HL-60 (cell line): ENCODE results near the gene TFB1M.

Source experiments
- DNase-seq, 2 experiments: peaks; one replicate each; pipeline ENCODE4 v3.0.0-alpha.2; 2010 to 2020; ENCODE audit warnings: low read depth in 1 of 2, low spot score in 1 of 2
- H3K27ac ChIP-seq: fragments of 250-450 bp; sonication (Bioruptor Pico); replicated peaks from 2 replicates; pipeline ENCODE4 v1.5.1; 2020; ENCODE audit warnings: mild to moderate bottlenecking, moderate library complexity
- H3K27me3 ChIP-seq: fragments of 250-450 bp; sonication (Bioruptor Pico); 2 replicates; pipeline ENCODE4 v1.5.1; 2021; ENCODE audit warnings: mild to moderate bottlenecking, moderate library complexity; ENCODE audit not compliant: insufficient read depth, poor library complexity, severe bottlenecking
- H3K4me3 ChIP-seq: replicated peaks from 2 replicates; pipeline ENCODE4 v1.5.1; 2011; ENCODE audit warnings: mild to moderate bottlenecking, control low read depth, low read length; ENCODE audit not compliant: insufficient read depth
- GABPA ChIP-seq: IDR thresholded peaks from 2 replicates; pipeline ENCODE4 v1.6.1; 2012; ENCODE audit warnings: low read depth
- POLR2AphosphoS5 ChIP-seq: IDR thresholded peaks from 2 replicates; pipeline ENCODE4 v1.6.1; 2012; ENCODE audit warnings: low read depth
- SPI1 ChIP-seq: IDR thresholded peaks from 2 replicates; pipeline ENCODE4 v1.6.1; 2012; ENCODE audit warnings: low read depth, mild to moderate bottlenecking, borderline replicate concordance
- TF ChIP-seq, protein P1 (sequence below): IDR thresholded peaks from 2 replicates; pipeline ENCODE4 v1.6.1; 2012; ENCODE audit warnings: low read depth; ENCODE audit not compliant: insufficient replicate concordance
- TF ChIP-seq, protein P2 (sequence below): IDR thresholded peaks from one replicate; pipeline ENCODE4 v1.5.1; 2011; ENCODE audit warnings: low read length, control low read depth, inconsistent platforms; ENCODE audit not compliant: insufficient read depth

TFB1M gene

DNA sequence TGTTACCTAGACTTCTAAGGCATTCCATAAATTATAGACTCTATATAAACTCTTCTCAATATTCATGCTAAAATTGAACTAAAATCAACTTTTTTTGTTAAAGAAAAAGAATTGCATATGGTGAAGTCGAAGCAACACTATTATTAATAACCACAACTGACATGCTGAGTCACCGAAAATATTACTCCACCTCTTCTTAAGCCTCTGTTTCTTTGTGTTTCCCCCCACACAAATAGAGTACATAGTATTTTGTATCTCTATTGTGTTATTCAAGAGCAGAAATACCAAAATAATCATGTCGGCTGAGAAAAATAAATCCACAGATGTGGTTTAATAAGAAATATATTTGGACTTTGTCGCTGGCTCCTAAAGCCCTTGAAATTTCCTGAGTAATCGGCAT is 23.8 kb downstream of the TFB1M start:
- H3K4me3 ChIP-seq: no peak overlapping the region
- no peak overlapping the region for H3K27ac ChIP-seq
- TF ChIP-seq, protein P1, sequence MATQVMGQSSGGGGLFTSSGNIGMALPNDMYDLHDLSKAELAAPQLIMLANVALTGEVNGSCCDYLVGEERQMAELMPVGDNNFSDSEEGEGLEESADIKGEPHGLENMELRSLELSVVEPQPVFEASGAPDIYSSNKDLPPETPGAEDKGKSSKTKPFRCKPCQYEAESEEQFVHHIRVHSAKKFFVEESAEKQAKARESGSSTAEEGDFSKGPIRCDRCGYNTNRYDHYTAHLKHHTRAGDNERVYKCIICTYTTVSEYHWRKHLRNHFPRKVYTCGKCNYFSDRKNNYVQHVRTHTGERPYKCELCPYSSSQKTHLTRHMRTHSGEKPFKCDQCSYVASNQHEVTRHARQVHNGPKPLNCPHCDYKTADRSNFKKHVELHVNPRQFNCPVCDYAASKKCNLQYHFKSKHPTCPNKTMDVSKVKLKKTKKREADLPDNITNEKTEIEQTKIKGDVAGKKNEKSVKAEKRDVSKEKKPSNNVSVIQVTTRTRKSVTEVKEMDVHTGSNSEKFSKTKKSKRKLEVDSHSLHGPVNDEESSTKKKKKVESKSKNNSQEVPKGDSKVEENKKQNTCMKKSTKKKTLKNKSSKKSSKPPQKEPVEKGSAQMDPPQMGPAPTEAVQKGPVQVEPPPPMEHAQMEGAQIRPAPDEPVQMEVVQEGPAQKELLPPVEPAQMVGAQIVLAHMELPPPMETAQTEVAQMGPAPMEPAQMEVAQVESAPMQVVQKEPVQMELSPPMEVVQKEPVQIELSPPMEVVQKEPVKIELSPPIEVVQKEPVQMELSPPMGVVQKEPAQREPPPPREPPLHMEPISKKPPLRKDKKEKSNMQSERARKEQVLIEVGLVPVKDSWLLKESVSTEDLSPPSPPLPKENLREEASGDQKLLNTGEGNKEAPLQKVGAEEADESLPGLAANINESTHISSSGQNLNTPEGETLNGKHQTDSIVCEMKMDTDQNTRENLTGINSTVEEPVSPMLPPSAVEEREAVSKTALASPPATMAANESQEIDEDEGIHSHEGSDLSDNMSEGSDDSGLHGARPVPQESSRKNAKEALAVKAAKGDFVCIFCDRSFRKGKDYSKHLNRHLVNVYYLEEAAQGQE: no peak
- no peak for TF ChIP-seq GABPA
- TF ChIP-seq POLR2AphosphoS5: no peak
- no peak for TF ChIP-seq SPI1
- TF ChIP-seq, protein P2, sequence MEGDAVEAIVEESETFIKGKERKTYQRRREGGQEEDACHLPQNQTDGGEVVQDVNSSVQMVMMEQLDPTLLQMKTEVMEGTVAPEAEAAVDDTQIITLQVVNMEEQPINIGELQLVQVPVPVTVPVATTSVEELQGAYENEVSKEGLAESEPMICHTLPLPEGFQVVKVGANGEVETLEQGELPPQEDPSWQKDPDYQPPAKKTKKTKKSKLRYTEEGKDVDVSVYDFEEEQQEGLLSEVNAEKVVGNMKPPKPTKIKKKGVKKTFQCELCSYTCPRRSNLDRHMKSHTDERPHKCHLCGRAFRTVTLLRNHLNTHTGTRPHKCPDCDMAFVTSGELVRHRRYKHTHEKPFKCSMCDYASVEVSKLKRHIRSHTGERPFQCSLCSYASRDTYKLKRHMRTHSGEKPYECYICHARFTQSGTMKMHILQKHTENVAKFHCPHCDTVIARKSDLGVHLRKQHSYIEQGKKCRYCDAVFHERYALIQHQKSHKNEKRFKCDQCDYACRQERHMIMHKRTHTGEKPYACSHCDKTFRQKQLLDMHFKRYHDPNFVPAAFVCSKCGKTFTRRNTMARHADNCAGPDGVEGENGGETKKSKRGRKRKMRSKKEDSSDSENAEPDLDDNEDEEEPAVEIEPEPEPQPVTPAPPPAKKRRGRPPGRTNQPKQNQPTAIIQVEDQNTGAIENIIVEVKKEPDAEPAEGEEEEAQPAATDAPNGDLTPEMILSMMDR: no peak
- no peak for DNase-seq
- no peaks in the 10 kb centered on the region for H3K27me3 ChIP-seq

DNA sequence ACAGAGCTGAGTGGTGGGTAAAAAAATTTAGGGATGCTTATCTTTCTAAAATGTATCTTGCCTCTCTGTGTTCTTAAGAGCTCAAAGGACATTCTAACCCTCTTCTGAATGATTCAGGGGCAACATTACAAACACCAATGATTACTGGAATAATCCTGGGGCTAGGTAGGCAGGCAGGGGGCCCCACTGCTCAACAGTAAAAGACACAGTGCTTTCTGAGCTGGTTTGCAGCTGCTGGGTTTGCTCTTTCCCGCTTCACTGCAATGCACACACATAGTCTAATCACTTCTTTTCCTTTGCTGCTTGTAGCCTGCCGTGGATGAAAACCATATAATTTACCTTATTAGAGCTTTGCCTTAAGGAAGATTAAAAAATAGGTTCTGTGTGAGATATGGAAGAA is 26.5 kb downstream of the TFB1M start:
- TF ChIP-seq SPI1 (no peak), GABPA (no peak), POLR2AphosphoS5 (no peak)
- TF ChIP-seq, protein P2: no peak
- TF ChIP-seq, protein P1: no peak
- Histone ChIP-seq H3K4me3 (no peak overlapping the region), H3K27ac (no peak overlapping the region), H3K27me3 (no peaks in the 10 kb centered on the region)
- no peak for DNase-seq

DNA sequence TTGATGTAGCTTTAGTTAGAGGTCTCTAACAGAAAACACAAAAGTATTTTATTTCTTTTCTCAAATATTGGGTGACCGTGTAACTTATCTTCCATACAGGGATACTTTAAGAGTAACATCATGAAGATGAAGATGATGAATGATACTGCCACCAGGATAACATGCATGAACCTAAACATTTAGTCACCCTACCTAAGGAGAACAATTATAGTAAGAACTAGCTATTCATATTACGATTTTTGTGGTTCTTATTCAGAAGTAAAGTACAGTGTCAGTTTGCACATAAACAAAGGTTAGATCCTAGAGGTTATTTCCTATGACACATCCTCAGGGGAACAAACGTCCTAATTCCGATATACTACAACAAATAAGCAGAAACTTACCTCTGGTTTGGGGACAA is 29.5 kb downstream of the TFB1M start:
- Histone ChIP-seq H3K27me3 (no peaks in the 10 kb centered on the region), H3K27ac (no peak overlapping the region), H3K4me3 (no peak overlapping the region)
- DNase-seq: no peak
- TF ChIP-seq, protein P2: no peak
- TF ChIP-seq SPI1 (no peak), POLR2AphosphoS5 (no peak), GABPA (no peak)
- TF ChIP-seq, protein P1: no peak
